Measurements from ENCODE around the gene UPF2. TPM values are rescaled to one million over a fixed set of nuclear protein-coding genes. Genes with fewer than 3 reads are reported as not detected.

Gene UPF2
- total and polyA plus RNA-seq, 2 of the 13 experiments (the other 11 are each of a cell fraction or from before 2014, with no cell fraction given), result 6.2 to 14.5 TPM

- no peaks in the 10 kb centered on the region for H3K36me3 ChIP-seq (replicated peaks in 1 of 2; ENCODE audit: control insufficient read depth in 1 of 2, insufficient read depth in 2 of 2, low read length in 2 of 2)
- no peaks in the 10 kb centered on the region for H4K20me1 ChIP-seq (ENCODE audit: insufficient read depth, low read length)
- peak within 1 kb of the TSS; percentile 83 to 94 (median 84) for H3K4me3 ChIP-seq (replicated peaks in 1 of 3; ENCODE audit: insufficient read depth in 1 of 3, low read depth in 2 of 3, low read length in 3 of 3)
- no peaks in the 10 kb centered on the region for H3K9me3 ChIP-seq (ENCODE audit: low read length)
- ChIA-PET POLR2A (interaction anchor here (0.6 to 2.6 kb wide), 4 partner anchors 10 to 25 kb away, joined by 3 to 43 read pairs (median 4); partner anchors contain the start of gene UPF2), CTCF (ENCODE audit: low intra/inter-chr PET ratio, low total read pairs) (no interaction called here)
- in situ Hi-C loops (cut with HindIII; ENCODE audit: extremely low pct_ligation_motif_present, low pct_unique_long_range_greater_than_20kb) (no loop called here), intact Hi-C loops (cut with micrococcal nuclease; ENCODE audit: unreplicated experiment) (loop anchor here (1.0 kb wide), 1 partner anchor 25 kb away; no protein-coding TSS in a partner anchor)
- H3K4me2 ChIP-seq (ENCODE audit: low read depth, low read length), result peak within 1 kb of the TSS; percentile 80
- no TSS peak for BruUV-seq (replicated peaks)
- H3K27me3 ChIP-seq (ENCODE audit: control insufficient read depth in 1 of 2, insufficient read depth in 2 of 2, low read length in 2 of 2), result no peaks in the 10 kb centered on the region
- 7% methylated on average over 10 of the region's 66 CpGs for WGBS (ENCODE audit: low lambda C conversion rate)
- peaks cover 40% of the 10 kb centered on the region for H3K4me1 ChIP-seq (ENCODE audit: insufficient read depth, low read length)
- H2AFZ ChIP-seq (ENCODE audit: low read length), result peak within 1 kb of the TSS; percentile 27
- FAIRE-seq (peak; percentile 89), ATAC-seq (peak; percentile 98), DNase-seq (ENCODE audit: low spot score) (peak; percentile 95)
- H3K9ac ChIP-seq (ENCODE audit: insufficient read depth, low read depth, low read length), result peak within 1 kb of the TSS; percentile 83
- peaks cover 3% of the 10 kb centered on the region for H3K79me2 ChIP-seq (ENCODE audit: insufficient read depth, low read length)
- H3K27ac ChIP-seq (ENCODE audit: extremely low read length, insufficient read depth, low read length), result peak within 1 kb of the TSS; percentile 82
- no peak for TF ChIP-seq SMC3 (IDR thresholded peaks at IDR 0.05; ENCODE audit: low read length)
- peak; percentile 45 for TF ChIP-seq CCDC6 (CRISPR knock-in tag; IDR thresholded peaks at IDR 0.05)
- peak; percentile 74 for TF ChIP-seq GATAD2A (CRISPR knock-in tag; IDR thresholded peaks at IDR 0.05)
- peak; percentile 76 for TF ChIP-seq FOXO1 (CRISPR knock-in tag; IDR thresholded peaks at IDR 0.05)
- TF ChIP-seq NFRKB (IDR thresholded peaks at IDR 0.05), result no peak
- TF ChIP-seq TEAD3 (CRISPR knock-in tag; optimal IDR thresholded peaks at IDR 0.05; ENCODE audit: borderline replicate concordance), result peak; percentile 49
- peak; percentile 66 for TF ChIP-seq THAP11 (CRISPR knock-in tag; IDR thresholded peaks at IDR 0.05)
- TF ChIP-seq ZNF564 (CRISPR knock-in tag; IDR thresholded peaks at IDR 0.05), result peak; percentile 67; the same call in 1 of the 2 replicates
- peak; percentile 80 for TF ChIP-seq SP2 (CRISPR knock-in tag; IDR thresholded peaks at IDR 0.05)
- TF ChIP-seq ZNF782 (CRISPR knock-in tag; IDR thresholded peaks at IDR 0.05; ENCODE audit: borderline replicate concordance), result no peak
- TF ChIP-seq ZNF512B (CRISPR knock-in tag; IDR thresholded peaks at IDR 0.05; ENCODE audit: borderline replicate concordance), result no peak
- peak; percentile 30; the same call in 1 of the 2 replicates for TF ChIP-seq BHLHE40 (IDR thresholded peaks at IDR 0.05; ENCODE audit: low read length)
- 0 out of 2 replicates have a peak, but pooled peaks have one; percentile 33 for TF ChIP-seq ZNF543 (CRISPR knock-in tag; IDR thresholded peaks at IDR 0.05)
- peak; percentile 70 for TF ChIP-seq MYPOP (CRISPR knock-in tag; IDR thresholded peaks at IDR 0.05)
- TF ChIP-seq CBFB (CRISPR knock-in tag; IDR thresholded peaks at IDR 0.05), result peak; percentile 79; the same call in 1 of the 2 replicates
- no peak for TF ChIP-seq ZBTB44 (CRISPR knock-in tag; IDR thresholded peaks at IDR 0.05)
- TF ChIP-seq RNF219 (CRISPR knock-in tag; IDR thresholded peaks at IDR 0.05), result no peak
Observed at GRCh38 chr10:12068449-12069269, 26.1 kb upstream of the UPF2 start, which contains the start of gene DHTKD1. TSS of gene DHTKD1 (plus strand) at chr10:12068954. CDS start at chr10:12069034, 80 bp downstream.
